ENCODE results near the gene KRT4. TPM values are rescaled to one million over a fixed set of nuclear protein-coding genes. Genes with fewer than 3 reads are reported as not detected.

The KRT4 gene
- total RNA-seq, 2 donors from 2014 or later: 0.52 TPM; not detected in 1

GRCh38 chr12:52837413-52837741 lies 23.5 kb upstream of the KRT4 start:
- no peaks in the 10 kb centered on the region for H3K4me1 ChIP-seq
- H3K27ac ChIP-seq: no peak overlapping the region
- intact Hi-C loops (cut with DNase I): no loop called here
- no peak for DNase-seq
- ATAC-seq: no peak
- H3K27me3 ChIP-seq: no peaks in the 10 kb centered on the region
- H3K36me3 ChIP-seq (replicated peaks in 1 of 2; ENCODE audit: insufficient read depth in 1 of 2, low read depth in 2 of 2): no peaks in the 10 kb centered on the region
- H3K9me3 ChIP-seq: no peaks in the 10 kb centered on the region
- TF ChIP-seq POLR2A (IDR thresholded peaks at IDR 0.05) (no peak), CTCF (IDR thresholded peaks at IDR 0.05) (no peak)
- WGBS, 2 donors: 60 to 79% methylated on average over 8 to 9 of the region's 9 CpGs
- no peak overlapping the region for H3K4me3 ChIP-seq

- DNase-seq (no peak), ATAC-seq (no peak)
- no peak overlapping the region for H3K4me3 ChIP-seq
- no peaks in the 10 kb centered on the region for H3K36me3 ChIP-seq (replicated peaks in 1 of 2; ENCODE audit: insufficient read depth in 1 of 2, low read depth in 2 of 2)
- no peak overlapping the region for H3K27ac ChIP-seq
- intact Hi-C loops (cut with DNase I): no loop called here
- WGBS, 2 donors: 77 to 83% methylated on average over 9 of the region's 9 CpGs
- no peaks in the 10 kb centered on the region for H3K9me3 ChIP-seq
- H3K4me1 ChIP-seq: no peaks in the 10 kb centered on the region
- no peaks in the 10 kb centered on the region for H3K27me3 ChIP-seq
- TF ChIP-seq CTCF (IDR thresholded peaks at IDR 0.05) (no peak), POLR2A (IDR thresholded peaks at IDR 0.05) (no peak)
Observed at GRCh38 chr12:52836491-52837412, 22.8 kb upstream of the KRT4 start.

- WGBS, 2 donors: 73 to 81% methylated on average over 6 to 7 of the region's 7 CpGs
- no peak overlapping the region for H3K4me3 ChIP-seq
- DNase-seq (no peak), ATAC-seq (no peak)
- H3K9me3 ChIP-seq: no peaks in the 10 kb centered on the region
- TF ChIP-seq CTCF (IDR thresholded peaks at IDR 0.05) (no peak), POLR2A (IDR thresholded peaks at IDR 0.05) (no peak)
- H3K36me3 ChIP-seq (replicated peaks in 1 of 2; ENCODE audit: insufficient read depth in 1 of 2, low read depth in 2 of 2): no peaks in the 10 kb centered on the region
- no peaks in the 10 kb centered on the region for H3K27me3 ChIP-seq
- intact Hi-C loops (cut with DNase I): no loop called here
- H3K4me1 ChIP-seq: no peaks in the 10 kb centered on the region
- H3K27ac ChIP-seq: no peak overlapping the region
Observed at GRCh38 chr12:52836042-52836466, 22.1 kb upstream of the KRT4 start.

- intact Hi-C loops (cut with DNase I): no loop called here
Observed at GRCh38 chr12:52835271-52836041, 21.5 kb upstream of the KRT4 start.

More at GRCh38 chr12:52835271-52836041, 21.5 kb upstream of the KRT4 start:
- Histone ChIP-seq H3K4me3 (no peak overlapping the region), H3K9me3 (no peaks in the 10 kb centered on the region), H3K36me3 (replicated peaks in 1 of 2; ENCODE audit: insufficient read depth in 1 of 2, low read depth in 2 of 2) (no peaks in the 10 kb centered on the region), H3K4me1 (no peaks in the 10 kb centered on the region), H3K27me3 (no peaks in the 10 kb centered on the region), H3K27ac (no peak overlapping the region)
- WGBS, 2 donors: 64 to 76% methylated on average over 10 to 15 of the region's 15 CpGs
- ATAC-seq (no peak), DNase-seq (no peak)
- no peak for TF ChIP-seq POLR2A (IDR thresholded peaks at IDR 0.05)
- TF ChIP-seq CTCF (IDR thresholded peaks at IDR 0.05): no peak
